ENCODE measurements around the gene SEMA4F.

The SEMA4F gene

DNA sequence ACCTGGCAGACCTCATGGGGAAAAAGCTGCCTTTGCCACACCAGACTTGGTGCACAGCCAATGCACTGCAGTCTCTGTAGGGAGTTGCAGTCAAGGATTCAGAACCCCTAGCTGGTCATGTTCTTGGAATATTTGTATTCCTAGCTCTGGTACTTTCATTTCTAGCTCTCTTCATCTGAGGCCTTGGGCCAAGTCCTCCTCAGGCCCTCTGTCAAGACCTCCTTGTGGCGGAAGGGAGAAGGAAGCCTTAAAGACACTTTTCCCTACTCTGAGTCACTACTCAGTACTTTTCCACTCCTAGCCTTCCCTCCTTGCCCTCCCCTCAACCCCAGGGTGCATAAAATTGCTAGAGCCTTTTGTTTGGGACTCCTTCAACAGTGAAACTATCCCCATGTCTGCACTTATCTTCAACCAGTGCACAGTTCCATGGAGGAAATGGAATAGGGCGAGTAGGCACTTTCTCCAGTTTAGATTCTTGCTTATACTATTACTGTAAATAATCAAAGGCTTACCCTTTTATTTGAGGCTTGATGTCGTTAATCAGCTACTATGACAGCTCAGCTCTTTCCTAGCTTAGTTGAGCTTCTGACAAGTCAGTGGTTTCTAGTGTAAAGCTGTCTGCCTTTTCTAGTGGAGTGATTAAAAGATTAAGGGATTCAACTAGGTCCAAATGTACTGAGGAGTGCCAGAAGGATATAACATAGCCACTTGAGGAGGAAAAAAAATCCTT is 21.7 kb upstream of the SEMA4F start:
- H3K9ac ChIP-seq (ENCODE audit: low read depth, low read length): no peak overlapping the region
- H3K27ac ChIP-seq (ENCODE audit: low read depth, low read length): peak overlapping the region; percentile 69
- no peaks in the 10 kb centered on the region for H3K27me3 ChIP-seq (ENCODE audit: control insufficient read depth, insufficient read depth, low read length)
- peaks cover 17% of the 10 kb centered on the region for H3K4me1 ChIP-seq (ENCODE audit: control insufficient read depth, insufficient read depth, low read length)
- no peaks in the 10 kb centered on the region for H3K9me3 ChIP-seq (ENCODE audit: control insufficient read depth, insufficient read depth, low read length)
- no peaks in the 10 kb centered on the region for H3K36me3 ChIP-seq (ENCODE audit: control insufficient read depth, insufficient read depth, low read length)
- no peak overlapping the region; the same call in 1 of the 2 replicates for H3K4me3 ChIP-seq (ENCODE audit: low read depth, low read length)

GRCh38 chr2:74632939-74633312 is 21.1 kb upstream of the SEMA4F start:
- H3K9me3 ChIP-seq (ENCODE audit: control insufficient read depth, insufficient read depth, low read length): no peaks in the 10 kb centered on the region
- H3K4me1 ChIP-seq (ENCODE audit: control insufficient read depth, insufficient read depth, low read length): peaks cover 17% of the 10 kb centered on the region
- H3K9ac ChIP-seq (ENCODE audit: low read depth, low read length): no peak overlapping the region
- H3K4me3 ChIP-seq (ENCODE audit: low read depth, low read length): no peak overlapping the region
- no peaks in the 10 kb centered on the region for H3K27me3 ChIP-seq (ENCODE audit: control insufficient read depth, insufficient read depth, low read length)
- H3K27ac ChIP-seq (ENCODE audit: low read depth, low read length): peak overlapping the region; percentile 69
- H3K36me3 ChIP-seq (ENCODE audit: control insufficient read depth, insufficient read depth, low read length): no peaks in the 10 kb centered on the region

GRCh38 chr2:74639550-74639949 is 14.5 kb upstream of the SEMA4F start:
- H3K4me1 ChIP-seq (ENCODE audit: control insufficient read depth, insufficient read depth, low read length): 0 out of 2 replicates have a peak, but pooled peaks cover 7% of the 10 kb centered on the region
- no peaks in the 10 kb centered on the region for H3K36me3 ChIP-seq (ENCODE audit: control insufficient read depth, insufficient read depth, low read length)
- H3K27ac ChIP-seq (ENCODE audit: low read depth, low read length): no peak overlapping the region
- no peak overlapping the region for H3K9ac ChIP-seq (ENCODE audit: low read depth, low read length)
- H3K27me3 ChIP-seq (ENCODE audit: control insufficient read depth, insufficient read depth, low read length): no peaks in the 10 kb centered on the region
- H3K9me3 ChIP-seq (ENCODE audit: control insufficient read depth, insufficient read depth, low read length): no peaks in the 10 kb centered on the region
- no peak overlapping the region for H3K4me3 ChIP-seq (ENCODE audit: low read depth, low read length)

GRCh38 chr2:74645344-74645743 is 8.7 kb upstream of the SEMA4F start:
- no peak overlapping the region for H3K9ac ChIP-seq (ENCODE audit: low read depth, low read length)
- no peaks in the 10 kb centered on the region for H3K36me3 ChIP-seq (ENCODE audit: control insufficient read depth, insufficient read depth, low read length)
- peaks cover 12% of the 10 kb centered on the region for H3K27me3 ChIP-seq (ENCODE audit: control insufficient read depth, insufficient read depth, low read length)
- no peaks in the 10 kb centered on the region for H3K9me3 ChIP-seq (ENCODE audit: control insufficient read depth, insufficient read depth, low read length)
- peaks cover 20% of the 10 kb centered on the region for H3K4me1 ChIP-seq (ENCODE audit: control insufficient read depth, insufficient read depth, low read length)
- no peak overlapping the region for H3K27ac ChIP-seq (ENCODE audit: low read depth, low read length)
- no peak overlapping the region for H3K4me3 ChIP-seq (ENCODE audit: low read depth, low read length)

DNA sequence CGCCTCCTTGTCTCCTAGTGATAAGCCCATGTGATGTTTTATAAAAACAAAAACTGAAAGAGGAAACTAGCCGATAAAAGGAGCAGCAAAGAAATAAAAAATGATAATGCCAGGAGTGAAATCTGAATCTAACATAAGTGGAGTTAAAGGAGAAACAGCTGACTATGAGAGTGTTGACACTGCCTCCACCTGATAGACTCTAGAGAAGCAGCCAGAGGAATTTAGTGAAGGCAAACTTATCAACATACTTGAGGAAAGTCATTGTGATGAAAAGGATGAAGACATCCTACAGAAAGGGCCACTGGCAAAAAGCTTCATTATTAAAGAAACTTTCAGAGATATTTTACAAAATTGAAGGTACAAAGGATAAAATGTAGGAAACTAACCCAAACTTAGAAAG is 7.8 kb upstream of the SEMA4F start:
- no peaks in the 10 kb centered on the region for H3K9me3 ChIP-seq (ENCODE audit: control insufficient read depth, insufficient read depth, low read length)
- no peak overlapping the region for H3K4me3 ChIP-seq (ENCODE audit: low read depth, low read length)
- H3K9ac ChIP-seq (ENCODE audit: low read depth, low read length): no peak overlapping the region
- H3K36me3 ChIP-seq (ENCODE audit: control insufficient read depth, insufficient read depth, low read length): no peaks in the 10 kb centered on the region
- H3K27ac ChIP-seq (ENCODE audit: low read depth, low read length): no peak overlapping the region
- peaks cover 12% of the 10 kb centered on the region for H3K27me3 ChIP-seq (ENCODE audit: control insufficient read depth, insufficient read depth, low read length)
- H3K4me1 ChIP-seq (ENCODE audit: control insufficient read depth, insufficient read depth, low read length): peaks cover 20% of the 10 kb centered on the region

DNA sequence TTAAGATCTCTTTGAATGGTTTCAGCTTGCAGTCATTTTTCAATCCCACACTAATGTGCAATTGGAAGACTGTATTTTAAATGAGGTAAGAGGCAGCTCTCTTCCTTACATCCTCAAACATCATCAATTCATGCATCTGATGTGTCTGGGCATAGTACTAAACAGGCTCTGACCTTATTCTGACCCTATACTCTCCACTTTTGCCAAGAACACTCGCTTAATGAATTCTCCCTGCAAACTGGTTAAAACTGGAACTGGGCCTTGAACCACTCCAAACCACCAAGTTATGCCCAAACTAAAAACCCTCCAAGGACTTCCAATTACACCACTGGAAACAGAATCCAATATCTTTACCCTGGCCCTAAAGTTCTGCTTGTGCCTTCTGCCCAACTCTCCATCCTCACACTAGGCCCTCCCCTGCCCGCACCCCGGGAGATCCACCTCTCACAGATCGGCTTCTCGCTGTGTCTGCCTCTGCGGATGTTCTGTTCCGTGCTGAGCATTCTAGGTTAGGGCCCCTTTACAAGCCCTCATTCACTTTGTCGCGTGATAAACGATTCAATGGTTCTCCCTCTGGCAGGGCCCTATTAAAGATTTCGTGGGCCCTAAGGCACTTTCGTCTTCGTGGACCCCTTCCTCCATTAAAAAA is 7.1 kb upstream of the SEMA4F start:
- H3K27ac ChIP-seq (ENCODE audit: low read depth, low read length): no peak overlapping the region
- H3K9ac ChIP-seq (ENCODE audit: low read depth, low read length): no peak overlapping the region
- peaks cover 20% of the 10 kb centered on the region for H3K4me1 ChIP-seq (ENCODE audit: control insufficient read depth, insufficient read depth, low read length)
- no peaks in the 10 kb centered on the region for H3K9me3 ChIP-seq (ENCODE audit: control insufficient read depth, insufficient read depth, low read length)
- no peak overlapping the region for H3K4me3 ChIP-seq (ENCODE audit: low read depth, low read length)
- H3K36me3 ChIP-seq (ENCODE audit: control insufficient read depth, insufficient read depth, low read length): no peaks in the 10 kb centered on the region
- peaks cover 12% of the 10 kb centered on the region for H3K27me3 ChIP-seq (ENCODE audit: control insufficient read depth, insufficient read depth, low read length)

GRCh38 chr2:74648009-74648443 is 6.0 kb upstream of the SEMA4F start, which contains the start of gene M1AP:
Gene M1AP, minus strand, starts transcription at chr2:74648330. Its CDS starts 8,055 bp downstream, at chr2:74640275.
- H3K9ac ChIP-seq (ENCODE audit: low read depth, low read length): no peak within 1 kb of the TSS

DNA sequence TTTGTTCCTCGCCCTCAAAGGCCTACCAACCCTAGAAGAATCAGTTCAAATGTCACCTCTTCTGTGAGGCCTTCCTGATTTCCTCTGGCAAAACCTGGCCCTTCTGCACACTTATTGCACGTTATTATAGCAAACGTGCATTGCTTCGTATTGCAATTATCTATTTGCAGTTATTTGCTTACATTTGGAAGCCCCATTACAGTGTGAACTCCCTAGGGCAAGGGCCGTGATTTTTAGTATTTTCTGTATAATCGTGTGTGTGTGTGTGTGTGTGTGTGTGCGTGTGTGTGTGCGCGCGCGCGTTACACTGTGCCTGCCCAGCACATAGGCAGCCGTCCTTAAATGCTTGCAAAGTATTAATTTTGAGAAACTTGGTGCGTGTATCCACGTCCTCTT is 460 bp upstream of the SEMA4F start:
- H3K9ac ChIP-seq (ENCODE audit: low read depth, low read length): no peak overlapping the region

More at GRCh38 chr2:74648009-74648443, 6.0 kb upstream of the SEMA4F start, which contains the start of gene M1AP:
- H3K4me1 ChIP-seq (ENCODE audit: control insufficient read depth, insufficient read depth, low read length): peaks cover 20% of the 10 kb centered on the region
- H3K9me3 ChIP-seq (ENCODE audit: control insufficient read depth, insufficient read depth, low read length): no peaks in the 10 kb centered on the region
- no peak within 1 kb of the TSS for H3K27ac ChIP-seq (ENCODE audit: low read depth, low read length)
- H3K27me3 ChIP-seq (ENCODE audit: control insufficient read depth, insufficient read depth, low read length): peaks cover 12% of the 10 kb centered on the region
- no peaks in the 10 kb centered on the region for H3K36me3 ChIP-seq (ENCODE audit: control insufficient read depth, insufficient read depth, low read length)
- peak within 1 kb of the TSS; percentile 52 for H3K4me3 ChIP-seq (ENCODE audit: low read depth, low read length)

GRCh38 chr2:74655579-74655978 is 1.5 kb downstream of the SEMA4F start:
- H3K9ac ChIP-seq (ENCODE audit: low read depth, low read length): no peak overlapping the region
- H3K27ac ChIP-seq (ENCODE audit: low read depth, low read length): no peak overlapping the region
- no peaks in the 10 kb centered on the region for H3K9me3 ChIP-seq (ENCODE audit: control insufficient read depth, insufficient read depth, low read length)
- H3K27me3 ChIP-seq (ENCODE audit: control insufficient read depth, insufficient read depth, low read length): peaks cover 23% of the 10 kb centered on the region
- no peak overlapping the region for H3K4me3 ChIP-seq (ENCODE audit: low read depth, low read length)
- no peaks in the 10 kb centered on the region for H3K36me3 ChIP-seq (ENCODE audit: control insufficient read depth, insufficient read depth, low read length)
- no peaks in the 10 kb centered on the region for H3K4me1 ChIP-seq (ENCODE audit: control insufficient read depth, insufficient read depth, low read length)

More for the DNA sequence above, 460 bp upstream of the SEMA4F start:
- Histone ChIP-seq H3K4me1 (ENCODE audit: control insufficient read depth, insufficient read depth, low read length) (0 out of 2 replicates have a peak, but pooled peaks cover under 1% of the 10 kb centered on the region), H3K4me3 (ENCODE audit: low read depth, low read length) (peak overlapping the region; percentile 80), H3K27ac (ENCODE audit: low read depth, low read length) (no peak overlapping the region), H3K9me3 (ENCODE audit: control insufficient read depth, insufficient read depth, low read length) (no peaks in the 10 kb centered on the region), H3K27me3 (ENCODE audit: control insufficient read depth, insufficient read depth, low read length) (peaks cover 32% of the 10 kb centered on the region), H3K36me3 (ENCODE audit: control insufficient read depth, insufficient read depth, low read length) (no peaks in the 10 kb centered on the region)

DNA sequence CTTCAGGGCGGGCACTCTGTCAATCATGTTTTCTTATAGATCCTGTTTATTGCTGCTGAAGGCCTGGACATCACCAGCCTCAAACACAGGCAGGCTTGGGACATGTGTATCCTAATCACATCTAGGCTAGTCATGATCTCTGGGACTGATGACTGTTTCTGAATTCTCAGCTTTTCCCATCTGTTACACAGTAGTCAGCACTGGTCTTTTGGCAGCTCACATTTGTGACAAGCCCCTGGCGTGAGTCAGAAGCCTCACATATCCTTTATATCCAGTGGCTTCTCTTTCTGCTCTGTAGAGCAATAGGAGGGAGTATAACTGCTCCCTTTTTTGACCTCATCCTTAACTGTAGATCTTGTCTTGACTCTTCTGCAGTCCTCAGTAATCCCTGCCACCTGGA is 4.5 kb downstream of the SEMA4F start:
- H3K27ac ChIP-seq (ENCODE audit: low read depth, low read length): no peak overlapping the region
- no peaks in the 10 kb centered on the region for H3K9me3 ChIP-seq (ENCODE audit: control insufficient read depth, insufficient read depth, low read length)
- no peak overlapping the region for H3K9ac ChIP-seq (ENCODE audit: low read depth, low read length)
- no peaks in the 10 kb centered on the region for H3K4me1 ChIP-seq (ENCODE audit: control insufficient read depth, insufficient read depth, low read length)
- no peaks in the 10 kb centered on the region for H3K36me3 ChIP-seq (ENCODE audit: control insufficient read depth, insufficient read depth, low read length)
- no peak overlapping the region for H3K4me3 ChIP-seq (ENCODE audit: low read depth, low read length)
- peaks cover 23% of the 10 kb centered on the region for H3K27me3 ChIP-seq (ENCODE audit: control insufficient read depth, insufficient read depth, low read length)

GRCh38 chr2:74659462-74659861 is 5.4 kb downstream of the SEMA4F start:
- no peak overlapping the region for H3K4me3 ChIP-seq (ENCODE audit: low read depth, low read length)
- H3K27me3 ChIP-seq (ENCODE audit: control insufficient read depth, insufficient read depth, low read length): peaks cover 21% of the 10 kb centered on the region
- H3K27ac ChIP-seq (ENCODE audit: low read depth, low read length): no peak overlapping the region
- no peak overlapping the region for H3K9ac ChIP-seq (ENCODE audit: low read depth, low read length)
- no peaks in the 10 kb centered on the region for H3K9me3 ChIP-seq (ENCODE audit: control insufficient read depth, insufficient read depth, low read length)
- no peaks in the 10 kb centered on the region for H3K36me3 ChIP-seq (ENCODE audit: control insufficient read depth, insufficient read depth, low read length)
- H3K4me1 ChIP-seq (ENCODE audit: control insufficient read depth, insufficient read depth, low read length): no peaks in the 10 kb centered on the region

Measured in HUES48 (cell line).